ENCODE data around the gene ZC2HC1C. TPM values are rescaled to one million over a fixed set of nuclear protein-coding genes. Genes with fewer than 3 reads are reported as not detected.

Gene ZC2HC1C
- total RNA-seq, 1 experiment from 2014 or later: 13.8 TPM

DNA sequence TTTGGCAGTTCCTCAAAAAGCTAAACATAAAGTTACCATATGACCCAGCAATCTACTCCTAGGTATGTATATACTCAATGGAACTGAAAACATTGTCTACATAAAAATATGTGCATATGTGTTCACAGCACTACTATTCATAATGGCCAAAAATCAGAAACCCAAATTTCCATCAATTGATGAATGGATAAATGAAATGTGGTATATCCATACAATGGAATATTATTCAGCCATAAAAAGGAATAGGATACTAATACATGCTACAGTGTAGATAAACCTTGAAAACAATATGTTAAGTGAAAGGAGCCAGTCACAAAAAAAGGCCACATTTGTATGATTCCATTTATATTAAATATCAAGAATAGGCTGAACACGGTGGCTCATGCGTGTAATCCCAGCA, 9.0 kb upstream of the ZC2HC1C start:
- no peaks in the 10 kb centered on the region for H3K9me3 ChIP-seq (ENCODE audit: insufficient read depth, low read depth)
- POLR2A ChIA-PET (ENCODE audit: unreplicated experiment): no interaction called here
- CTCF ChIA-PET: interaction anchor here (0.6 kb wide), 1 partner anchor 137 kb away, joined by 3 read pairs; the partner anchor contains the start of gene RPS6KL1
- BruUV-seq (replicated peaks): no TSS peak
- TF ChIP-seq, protein P1, sequence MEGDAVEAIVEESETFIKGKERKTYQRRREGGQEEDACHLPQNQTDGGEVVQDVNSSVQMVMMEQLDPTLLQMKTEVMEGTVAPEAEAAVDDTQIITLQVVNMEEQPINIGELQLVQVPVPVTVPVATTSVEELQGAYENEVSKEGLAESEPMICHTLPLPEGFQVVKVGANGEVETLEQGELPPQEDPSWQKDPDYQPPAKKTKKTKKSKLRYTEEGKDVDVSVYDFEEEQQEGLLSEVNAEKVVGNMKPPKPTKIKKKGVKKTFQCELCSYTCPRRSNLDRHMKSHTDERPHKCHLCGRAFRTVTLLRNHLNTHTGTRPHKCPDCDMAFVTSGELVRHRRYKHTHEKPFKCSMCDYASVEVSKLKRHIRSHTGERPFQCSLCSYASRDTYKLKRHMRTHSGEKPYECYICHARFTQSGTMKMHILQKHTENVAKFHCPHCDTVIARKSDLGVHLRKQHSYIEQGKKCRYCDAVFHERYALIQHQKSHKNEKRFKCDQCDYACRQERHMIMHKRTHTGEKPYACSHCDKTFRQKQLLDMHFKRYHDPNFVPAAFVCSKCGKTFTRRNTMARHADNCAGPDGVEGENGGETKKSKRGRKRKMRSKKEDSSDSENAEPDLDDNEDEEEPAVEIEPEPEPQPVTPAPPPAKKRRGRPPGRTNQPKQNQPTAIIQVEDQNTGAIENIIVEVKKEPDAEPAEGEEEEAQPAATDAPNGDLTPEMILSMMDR (conservative IDR thresholded peaks at IDR 0.05): no peak
- no peak for TF ChIP-seq EZH2 (IDR thresholded peaks at IDR 0.05; ENCODE audit: low read depth)
- H3K4me3 ChIP-seq: no peak overlapping the region
- peaks cover 25% of the 10 kb centered on the region; the same call in 1 of the 2 replicates for H3F3A ChIP-seq (ENCODE audit: insufficient read depth, low read depth)
- peaks cover 24% of the 10 kb centered on the region for H3K36me3 ChIP-seq (ENCODE audit: low read depth)
- peak in 1 of 2 experiments; percentile 22 for DNase-seq
- H4K20me1 ChIP-seq (ENCODE audit: insufficient read depth): no peaks in the 10 kb centered on the region
- H3K27ac ChIP-seq: no peak overlapping the region
- intact Hi-C loops (cut with micrococcal nuclease; ENCODE audit: unreplicated experiment): no loop called here
- no peaks in the 10 kb centered on the region for H3K27me3 ChIP-seq (ENCODE audit: insufficient read depth, low read depth)
- H3K4me2 ChIP-seq: no peak overlapping the region
- H2AFZ ChIP-seq: no peak overlapping the region
- no peaks in the 10 kb centered on the region for H3K9me2 ChIP-seq (ENCODE audit: insufficient read depth)
- peaks cover 13% of the 10 kb centered on the region for H3K4me1 ChIP-seq (replicated peaks; ENCODE audit: insufficient read depth)
- peaks cover 40% of the 10 kb centered on the region for H3K79me2 ChIP-seq (ENCODE audit: low read depth)

DNA sequence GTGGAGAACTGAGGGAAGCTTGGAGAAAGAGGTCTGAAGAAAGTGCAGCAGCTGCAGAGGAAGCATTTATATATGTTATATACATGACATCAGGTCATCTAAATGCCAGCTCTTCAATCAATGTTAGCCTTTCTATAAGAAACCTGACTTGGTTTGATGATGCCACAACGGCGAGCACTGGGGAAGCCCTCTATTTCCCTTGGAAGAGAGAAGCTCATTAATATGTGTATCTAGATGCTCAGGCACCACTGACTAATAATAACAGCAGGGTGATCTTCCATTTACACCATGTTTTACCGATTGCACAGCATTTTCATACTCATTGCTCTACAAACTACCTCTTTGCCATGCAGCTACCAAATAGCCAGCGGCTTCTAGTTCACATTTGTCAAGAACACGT, 6.4 kb upstream of the ZC2HC1C start:
- Histone ChIP-seq H2AFZ (peak overlapping the region; percentile 89), H3K4me1 (replicated peaks; ENCODE audit: insufficient read depth) (peaks cover 22% of the 10 kb centered on the region), H3K9me2 (ENCODE audit: insufficient read depth) (no peaks in the 10 kb centered on the region), H3K4me2 (peak overlapping the region; percentile 87), H3F3A (ENCODE audit: insufficient read depth, low read depth) (peaks cover 34% of the 10 kb centered on the region), H3K36me3 (ENCODE audit: low read depth) (peaks cover 20% of the 10 kb centered on the region), H3K27me3 (ENCODE audit: insufficient read depth, low read depth) (no peaks in the 10 kb centered on the region), H3K4me3 (peak overlapping the region; percentile 68), H3K9me3 (ENCODE audit: insufficient read depth, low read depth) (no peaks in the 10 kb centered on the region), H4K20me1 (ENCODE audit: insufficient read depth) (no peaks in the 10 kb centered on the region), H3K27ac (peak overlapping the region; percentile 37), H3K79me2 (ENCODE audit: low read depth) (peaks cover 50% of the 10 kb centered on the region)
- BruUV-seq (replicated peaks): no TSS peak
- CTCF ChIA-PET: interaction anchor here (1.1 to 2.4 kb wide), 4 partner anchors 40 to 157 kb away, joined by 3 to 6 read pairs (median 3); no protein-coding TSS in a partner anchor
- intact Hi-C loops (cut with micrococcal nuclease; ENCODE audit: unreplicated experiment): no loop called here
- no peak for DNase-seq
- POLR2A ChIA-PET (ENCODE audit: unreplicated experiment): interaction anchor here (0.6 to 1.1 kb wide), 4 partner anchors 26 to 220 kb away, joined by 3 to 7 read pairs (median 5); no protein-coding TSS in a partner anchor
- TF ChIP-seq EZH2 (IDR thresholded peaks at IDR 0.05; ENCODE audit: low read depth): no peak
- TF ChIP-seq, protein P1 (conservative IDR thresholded peaks at IDR 0.05): no peak

DNA sequence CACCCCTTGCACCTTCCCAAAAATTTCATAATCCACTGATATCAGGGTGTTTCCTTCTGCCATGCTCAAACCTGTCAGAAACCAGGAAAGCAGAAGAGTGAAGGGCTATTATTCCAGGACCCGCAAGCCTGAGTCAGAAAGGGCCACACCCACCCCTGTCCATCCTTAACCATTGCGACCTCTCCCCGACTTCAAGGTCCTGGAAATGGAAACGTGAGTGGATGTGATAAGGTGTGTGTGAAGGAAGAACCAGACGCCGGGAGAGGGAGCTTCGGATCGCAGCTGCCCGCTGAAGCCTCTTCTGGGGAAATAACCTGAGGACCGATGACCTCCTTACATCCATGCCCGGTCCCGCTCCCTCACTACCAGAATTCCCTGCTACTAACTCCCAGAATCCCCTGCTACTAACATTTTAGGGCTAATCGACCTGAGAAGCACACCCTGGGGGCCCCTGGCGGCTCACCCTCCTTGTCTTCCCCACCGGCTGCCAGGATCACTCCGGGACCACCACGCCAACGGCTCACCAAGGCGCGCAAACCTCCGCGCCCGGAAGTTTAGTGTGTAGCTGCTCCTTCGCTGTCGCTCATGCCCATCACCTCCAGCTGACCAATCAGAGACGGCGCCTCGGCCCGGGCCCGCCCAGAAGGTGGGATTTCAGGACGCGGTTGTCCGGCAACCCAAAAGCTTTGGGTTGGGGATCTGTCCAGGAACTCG, 5.8 kb upstream of the ZC2HC1C start, which contains the start of gene ACYP1:
TSS of gene ACYP1 (minus strand) at position 534 of the 714 bp plus-strand sequence. CDS start at position 63, 471 bp downstream.
- BruUV-seq (replicated peaks): TSS peak; percentile 84
- Histone ChIP-seq H3K79me2 (ENCODE audit: low read depth) (peaks cover 54% of the 10 kb centered on the region), H3K9me2 (ENCODE audit: insufficient read depth) (no peaks in the 10 kb centered on the region), H3K27me3 (ENCODE audit: insufficient read depth, low read depth) (no peaks in the 10 kb centered on the region), H3K9me3 (ENCODE audit: insufficient read depth, low read depth) (no peaks in the 10 kb centered on the region), H3F3A (ENCODE audit: insufficient read depth, low read depth) (peaks cover 40% of the 10 kb centered on the region), H3K4me2 (peak within 1 kb of the TSS; percentile 87), H3K27ac (peak within 1 kb of the TSS; percentile 37), H2AFZ (peak within 1 kb of the TSS; percentile 89), H3K4me1 (replicated peaks; ENCODE audit: insufficient read depth) (peaks cover 29% of the 10 kb centered on the region), H3K4me3 (peak within 1 kb of the TSS; percentile 68), H4K20me1 (ENCODE audit: insufficient read depth) (no peaks in the 10 kb centered on the region), H3K36me3 (ENCODE audit: low read depth) (peaks cover 19% of the 10 kb centered on the region)
- peak; percentile 91 to 99 for DNase-seq
- ChIA-PET POLR2A (ENCODE audit: unreplicated experiment) (interaction anchor here (0.5 to 1.1 kb wide), 16 partner anchors 8 to 548 kb away, joined by 3 to 8 read pairs (median 4); partner anchors contain the start of gene RPS6KL1), CTCF (interaction anchor here (0.6 to 2.4 kb wide), 6 partner anchors 16 to 455 kb away, joined by 3 to 6 read pairs (median 3); no protein-coding TSS in a partner anchor)
- intact Hi-C loops (cut with micrococcal nuclease; ENCODE audit: unreplicated experiment): no loop called here
- no peak for TF ChIP-seq EZH2 (IDR thresholded peaks at IDR 0.05; ENCODE audit: low read depth)
- TF ChIP-seq, protein P1 (conservative IDR thresholded peaks at IDR 0.05): no peak

Data from PC-9 (cell line).